Measurements from ENCODE around the gene SLC41A1.

GRCh38 chr1:205826995-205827394, 14.0 kb upstream of the SLC41A1 start:
- TF ChIP-seq CTCF (IDR thresholded peaks at IDR 0.05) (no peak), REST (IDR thresholded peaks at IDR 0.05; ENCODE audit: insufficient read depth in 1 of 2, low read depth in 2 of 2, low read length in 1 of 2) (no peak), POLR2AphosphoS5 (IDR thresholded peaks at IDR 0.05; ENCODE audit: low read depth, low read length) (no peak), SIN3A (IDR thresholded peaks at IDR 0.05; ENCODE audit: borderline replicate concordance, insufficient read depth, low read depth, low read length) (no peak)

Data from Panc1 (cell line).